ACHN (cell line): ENCODE results near the gene DCP1A.
"Not testable (repeated sequence)": the region's sequence is repeated elsewhere in the genome, so short reads cannot be mapped to it uniquely, and the experiment has no call there.

Source experiments
- DNase-seq: peaks from one replicate; pipeline ENCODE4 v3.0.0-alpha.2; 2015
- in situ Hi-C: cut with HindIII; loops from 2 replicates; pipeline ENCODE4 v1.10.0; 2017; ENCODE audit warnings: low sequenced_read_pairs, low pct_ligation_motif_present, low pct_unique_long_range_greater_than_20kb

Gene DCP1A

GRCh38 chr3:53347261-53348064, at the start of gene DCP1A:
DCP1A (minus strand) TSS chr3:53347543; CDS start chr3:53347517, 26 bp downstream.
- DNase-seq: peak; percentile 95
- in situ Hi-C loops: no loop called here

- DNase-seq: no peak
- in situ Hi-C loops: no loop called here
Observed at GRCh38 chr3:53384465-53385423, 37.4 kb upstream of the DCP1A start.

GRCh38 chr3:53382106-53382505, 34.8 kb upstream of the DCP1A start:
- in situ Hi-C loops: no loop called here
- DNase-seq: peak; percentile 5

- in situ Hi-C loops: no loop called here
Observed at GRCh38 chr3:53380306-53380705, 33.0 kb upstream of the DCP1A start.

GRCh38 chr3:53379898-53380297, 32.6 kb upstream of the DCP1A start:
- in situ Hi-C loops: no loop called here
- no peak for DNase-seq

More at GRCh38 chr3:53380306-53380705, 33.0 kb upstream of the DCP1A start:
- DNase-seq: no peak

- DNase-seq: no peak
- in situ Hi-C loops: no loop called here
Observed at GRCh38 chr3:53377794-53378193, 30.5 kb upstream of the DCP1A start.

- in situ Hi-C loops: no loop called here
- DNase-seq: no peak
Observed at GRCh38 chr3:53376679-53377078, 29.3 kb upstream of the DCP1A start.

GRCh38 chr3:53375019-53375418, 27.7 kb upstream of the DCP1A start:
- in situ Hi-C loops: no loop called here
- DNase-seq: peak; percentile 59

- in situ Hi-C loops, DNase-seq: not testable (repeated sequence)
Observed at GRCh38 chr3:53370719-53371118, 23.4 kb upstream of the DCP1A start.

- no peak for DNase-seq
- in situ Hi-C loops: no loop called here
Observed at GRCh38 chr3:53361852-53362251, 14.5 kb upstream of the DCP1A start.

- in situ Hi-C loops: no loop called here
- DNase-seq: no peak
Observed at GRCh38 chr3:53357458-53357857, 10.1 kb upstream of the DCP1A start.

GRCh38 chr3:53354945-53355498, 7.7 kb upstream of the DCP1A start:
- DNase-seq: no peak
- in situ Hi-C loops: no loop called here

- in situ Hi-C loops: no loop called here
- no peak for DNase-seq
Observed at GRCh38 chr3:53353202-53353601, 5.9 kb upstream of the DCP1A start.

- in situ Hi-C loops: no loop called here
- peak; percentile 37 for DNase-seq
Observed at GRCh38 chr3:53350652-53351051, 3.3 kb upstream of the DCP1A start.

GRCh38 chr3:53348118-53348517, 775 bp upstream of the DCP1A start:
- DNase-seq, in situ Hi-C loops: not testable (repeated sequence)

- in situ Hi-C loops: no loop called here
Observed at GRCh38 chr3:53346922-53347260, 452 bp downstream of the DCP1A start.

GRCh38 chr3:53346514-53346913, 829 bp downstream of the DCP1A start:
- in situ Hi-C loops: no loop called here
- peak; percentile 30 for DNase-seq

More at GRCh38 chr3:53346922-53347260, 452 bp downstream of the DCP1A start:
- peak; percentile 6 for DNase-seq

- in situ Hi-C loops: no loop called here
- DNase-seq: no peak
Observed at GRCh38 chr3:53342353-53342752, 5.0 kb downstream of the DCP1A start.
